Activated T-helper 2 cell treated with anti-CD3 and anti-CD28 coated beads, Interferon-gamma antibody, Interleukin-2, Interleukin-4, amounts not matched to agents 10 μg/mL and 5 μg/mL and 100 μg/mL, durations not matched to agents 14 hours and 24 hours and 36 hours (primary cell): Measurements from ENCODE around the gene PBX3. TPM values are rescaled to one million over a fixed set of nuclear protein-coding genes. Genes with fewer than 3 reads are reported as not detected.

Experiments used
- DNase-seq: peaks from one replicate; pipeline ENCODE4 v3.0.0; 2021; ENCODE audit warnings: low spot score
- H3K27ac Mint-ChIP-seq: one replicate; pipeline ENCODE4 v1.8.0; 2021; ENCODE audit warnings: mixed read lengths
- H3K27me3 Mint-ChIP-seq: one replicate; pipeline ENCODE4 v1.8.0; 2021; ENCODE audit warnings: low read depth, mixed read lengths
- H3K36me3 Mint-ChIP-seq: one replicate; pipeline ENCODE4 v1.8.0; 2021; ENCODE audit warnings: low read depth, mixed read lengths
- H3K4me1 Mint-ChIP-seq: one replicate; pipeline ENCODE4 v1.8.0; 2021; ENCODE audit warnings: low read depth, mixed read lengths
- H3K4me3 Mint-ChIP-seq: one replicate; pipeline ENCODE4 v1.8.0; 2021; ENCODE audit warnings: low read depth, mild to moderate bottlenecking, moderate library complexity, mixed read lengths
- H3K9me3 Mint-ChIP-seq: one replicate; pipeline ENCODE4 v1.8.0; 2021; ENCODE audit warnings: mixed read lengths
- intact Hi-C: fragments of 100-400 bp; cut with micrococcal nuclease; formaldehyde crosslinking; loops from one replicate; pipeline ENCODE4 v1.15.1; 2023
- total RNA-seq: library from RNA; stranded (reverse); gene quantifications from 2 replicates; pipeline ENCODE4 v1.2.3, GENCODE V29; 2022

The PBX3 gene
- total RNA-seq, 1 donor from 2014 or later: 20.6 TPM

DNA sequence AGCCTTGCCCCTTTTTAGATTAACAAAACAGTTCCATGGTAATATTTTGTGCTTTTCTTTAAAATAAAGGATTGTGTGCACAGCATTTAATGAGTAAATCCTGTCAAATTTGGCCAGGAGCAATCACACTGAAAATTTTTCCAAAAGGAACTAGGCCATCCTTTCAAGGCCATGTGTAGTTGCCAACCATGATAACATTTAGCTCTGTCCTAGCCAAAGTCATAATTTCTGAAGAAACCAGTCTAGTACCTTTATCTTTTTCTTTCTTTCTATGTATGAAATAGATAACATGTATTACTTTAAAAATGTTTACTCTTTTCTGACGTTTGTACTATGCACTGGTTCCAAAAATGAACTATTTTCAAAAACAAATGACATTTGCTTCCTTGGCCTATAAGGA is 143.7 kb downstream of the PBX3 start:
- H3K4me1 Mint-ChIP-seq: peaks cover 6% of the 10 kb centered on the region
- H3K27me3 Mint-ChIP-seq: peaks cover 47% of the 10 kb centered on the region
- no peaks in the 10 kb centered on the region for H3K36me3 Mint-ChIP-seq
- no peak for DNase-seq
- H3K27ac Mint-ChIP-seq: no peak overlapping the region
- H3K4me3 Mint-ChIP-seq: no peak overlapping the region
- intact Hi-C loops: no loop called here
- no peaks in the 10 kb centered on the region for H3K9me3 Mint-ChIP-seq

GRCh38 chr9:125893277-125893676 is 146.1 kb downstream of the PBX3 start:
- peaks cover 4% of the 10 kb centered on the region for H3K4me1 Mint-ChIP-seq
- no peak overlapping the region for H3K4me3 Mint-ChIP-seq
- H3K9me3 Mint-ChIP-seq: no peaks in the 10 kb centered on the region
- no peak for DNase-seq
- peaks cover 36% of the 10 kb centered on the region for H3K27me3 Mint-ChIP-seq
- intact Hi-C loops: no loop called here
- H3K27ac Mint-ChIP-seq: no peak overlapping the region
- no peaks in the 10 kb centered on the region for H3K36me3 Mint-ChIP-seq

DNA sequence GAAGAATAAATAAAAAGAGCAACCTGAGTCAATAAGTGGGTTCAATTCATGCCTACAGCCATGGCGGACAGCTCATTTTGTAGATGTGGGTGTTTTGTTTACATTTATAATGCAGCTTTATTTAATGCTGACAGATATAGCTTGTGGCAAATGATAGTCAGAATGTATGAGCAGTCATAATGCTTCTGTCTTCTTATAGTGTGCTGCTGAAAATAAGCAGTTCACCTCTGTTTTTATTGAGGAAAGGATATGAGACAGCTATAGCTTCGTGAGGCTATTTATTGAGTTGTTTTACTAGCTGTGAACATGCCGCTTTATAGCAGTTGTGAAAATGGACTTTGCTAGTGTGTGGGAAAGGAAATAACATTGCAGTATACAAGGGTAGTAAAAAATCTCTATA is 147.4 kb downstream of the PBX3 start:
- H3K9me3 Mint-ChIP-seq: no peaks in the 10 kb centered on the region
- no peaks in the 10 kb centered on the region for H3K4me1 Mint-ChIP-seq
- H3K27ac Mint-ChIP-seq: no peak overlapping the region
- no peaks in the 10 kb centered on the region for H3K36me3 Mint-ChIP-seq
- DNase-seq: no peak
- intact Hi-C loops: no loop called here
- H3K4me3 Mint-ChIP-seq: no peak overlapping the region
- H3K27me3 Mint-ChIP-seq: peaks cover 25% of the 10 kb centered on the region

- no peak overlapping the region for H3K4me3 Mint-ChIP-seq
- H3K9me3 Mint-ChIP-seq: no peaks in the 10 kb centered on the region
- no peaks in the 10 kb centered on the region for H3K4me1 Mint-ChIP-seq
- no peaks in the 10 kb centered on the region for H3K36me3 Mint-ChIP-seq
- intact Hi-C loops: no loop called here
- peaks cover 12% of the 10 kb centered on the region for H3K27me3 Mint-ChIP-seq
- H3K27ac Mint-ChIP-seq: no peak overlapping the region
- DNase-seq: no peak
Observed at GRCh38 chr9:125896404-125896803, 149.2 kb downstream of the PBX3 start.

DNA sequence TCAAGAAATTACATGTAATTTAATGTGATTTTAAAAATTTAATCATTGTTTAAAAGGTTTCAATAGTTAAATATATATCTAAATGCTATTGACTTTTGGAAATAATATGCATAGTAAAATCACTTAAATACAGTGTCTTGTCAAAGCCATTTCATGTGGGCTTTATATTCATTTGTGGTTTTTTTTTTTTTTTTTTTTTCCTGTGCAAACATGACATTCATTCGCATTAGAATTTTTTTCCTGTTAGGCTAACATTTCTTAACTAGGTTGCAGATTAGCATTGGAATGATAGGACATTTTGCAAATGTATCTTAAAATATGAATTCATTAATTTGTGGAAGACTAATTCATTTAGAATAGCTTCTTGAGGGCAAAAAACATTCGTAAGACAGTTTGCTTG is 149.8 kb downstream of the PBX3 start:
- DNase-seq: no peak
- H3K27me3 Mint-ChIP-seq: peaks cover 12% of the 10 kb centered on the region
- no peaks in the 10 kb centered on the region for H3K36me3 Mint-ChIP-seq
- no peaks in the 10 kb centered on the region for H3K4me1 Mint-ChIP-seq
- H3K4me3 Mint-ChIP-seq: no peak overlapping the region
- H3K9me3 Mint-ChIP-seq: no peaks in the 10 kb centered on the region
- no peak overlapping the region for H3K27ac Mint-ChIP-seq
- intact Hi-C loops: no loop called here

DNA sequence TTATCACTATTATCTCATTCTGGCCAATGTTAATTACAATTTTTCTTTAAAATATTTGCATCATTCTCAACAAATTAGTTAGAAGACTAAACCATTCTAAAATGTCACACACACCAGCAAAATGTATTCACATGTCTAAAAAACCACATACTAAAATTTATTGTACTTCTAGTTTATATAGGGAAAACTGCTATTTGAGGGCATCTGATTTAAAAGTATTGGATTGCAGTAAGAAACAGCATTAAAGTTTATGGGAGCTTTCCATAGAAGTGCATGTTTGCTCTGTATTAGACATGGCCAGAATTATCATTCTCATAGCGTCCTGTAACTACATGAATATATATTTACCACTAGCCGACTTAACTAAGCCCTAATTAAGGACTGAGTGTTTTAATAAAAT is 150.3 kb downstream of the PBX3 start:
- Mint-ChIP-seq H3K9me3 (no peaks in the 10 kb centered on the region), H3K36me3 (no peaks in the 10 kb centered on the region), H3K27ac (no peak overlapping the region), H3K27me3 (peaks cover 12% of the 10 kb centered on the region), H3K4me3 (no peak overlapping the region), H3K4me1 (no peaks in the 10 kb centered on the region)
- no peak for DNase-seq
- intact Hi-C loops: no loop called here

- peaks cover 18% of the 10 kb centered on the region for H3K27me3 Mint-ChIP-seq
- no peak overlapping the region for H3K4me3 Mint-ChIP-seq
- no peaks in the 10 kb centered on the region for H3K9me3 Mint-ChIP-seq
- intact Hi-C loops: no loop called here
- no peaks in the 10 kb centered on the region for H3K36me3 Mint-ChIP-seq
- no peak overlapping the region for H3K27ac Mint-ChIP-seq
- no peaks in the 10 kb centered on the region for H3K4me1 Mint-ChIP-seq
- no peak for DNase-seq
Observed at GRCh38 chr9:125902214-125902613, 155.0 kb downstream of the PBX3 start.

- no peak overlapping the region for H3K4me3 Mint-ChIP-seq
Observed at GRCh38 chr9:125902831-125903512, 155.8 kb downstream of the PBX3 start.

GRCh38 chr9:125904155-125904851 is 157.1 kb downstream of the PBX3 start:
- intact Hi-C loops: no loop called here

More at GRCh38 chr9:125902831-125903512, 155.8 kb downstream of the PBX3 start:
- Mint-ChIP-seq H3K4me1 (no peaks in the 10 kb centered on the region), H3K36me3 (no peaks in the 10 kb centered on the region), H3K9me3 (no peaks in the 10 kb centered on the region), H3K27me3 (peaks cover 18% of the 10 kb centered on the region), H3K27ac (no peak overlapping the region)
- no peak for DNase-seq
- intact Hi-C loops: no loop called here

GRCh38 chr9:125906144-125906543 is 159.0 kb downstream of the PBX3 start:
- H3K36me3 Mint-ChIP-seq: no peaks in the 10 kb centered on the region
- intact Hi-C loops: no loop called here
- H3K4me3 Mint-ChIP-seq: no peak overlapping the region
- no peak overlapping the region for H3K27ac Mint-ChIP-seq
- no peak for DNase-seq
- H3K4me1 Mint-ChIP-seq: no peaks in the 10 kb centered on the region
- no peaks in the 10 kb centered on the region for H3K9me3 Mint-ChIP-seq
- H3K27me3 Mint-ChIP-seq: peaks cover 18% of the 10 kb centered on the region

More at GRCh38 chr9:125904155-125904851, 157.1 kb downstream of the PBX3 start:
- Mint-ChIP-seq H3K9me3 (no peaks in the 10 kb centered on the region), H3K36me3 (no peaks in the 10 kb centered on the region), H3K4me3 (no peak overlapping the region), H3K4me1 (no peaks in the 10 kb centered on the region), H3K27ac (no peak overlapping the region), H3K27me3 (peaks cover 18% of the 10 kb centered on the region)
- no peak for DNase-seq

DNA sequence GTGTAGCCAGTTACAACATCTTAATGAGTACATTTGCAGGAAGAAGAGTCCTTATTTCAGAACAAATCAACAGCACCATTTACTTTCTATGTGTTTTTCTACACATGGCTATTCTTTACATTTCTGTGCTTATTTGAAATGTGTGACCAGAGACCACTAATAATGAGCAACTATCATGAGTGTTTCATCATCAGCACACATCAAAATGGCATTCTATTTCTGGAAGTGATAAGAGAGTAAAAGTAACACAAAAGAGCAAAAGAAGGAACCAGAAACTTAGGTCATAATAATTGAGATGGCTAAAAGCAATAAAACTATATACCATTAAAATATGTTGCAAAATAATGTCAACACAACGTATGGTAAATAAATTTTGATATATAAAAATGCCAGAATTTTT is 159.7 kb downstream of the PBX3 start:
- Mint-ChIP-seq H3K4me3 (no peak overlapping the region), H3K9me3 (no peaks in the 10 kb centered on the region), H3K36me3 (no peaks in the 10 kb centered on the region), H3K27me3 (peaks cover 18% of the 10 kb centered on the region), H3K4me1 (no peaks in the 10 kb centered on the region), H3K27ac (no peak overlapping the region)
- no peak for DNase-seq
- intact Hi-C loops: no loop called here

DNA sequence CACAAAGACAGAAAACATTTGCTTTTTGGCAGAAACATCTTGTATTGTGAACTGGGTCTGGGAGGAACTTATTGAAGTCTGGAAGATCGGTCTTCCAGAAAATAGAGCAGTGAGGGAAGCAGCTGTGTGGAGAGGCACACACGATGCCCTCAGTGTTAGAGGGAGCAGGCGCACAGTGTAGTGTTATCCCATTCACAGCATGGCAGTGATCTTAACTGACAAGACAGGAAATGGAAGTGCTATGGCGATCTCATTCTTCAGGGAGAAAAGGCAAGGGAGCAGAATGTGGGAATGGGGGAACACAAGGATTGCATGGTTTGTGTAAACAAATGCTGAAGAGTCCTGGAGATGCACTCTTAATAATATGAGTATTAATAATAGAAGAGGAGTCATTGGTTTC is 161.0 kb downstream of the PBX3 start:
- Mint-ChIP-seq H3K4me1 (no peaks in the 10 kb centered on the region), H3K27me3 (peaks cover 15% of the 10 kb centered on the region), H3K27ac (no peak overlapping the region), H3K36me3 (no peaks in the 10 kb centered on the region), H3K9me3 (no peaks in the 10 kb centered on the region), H3K4me3 (no peak overlapping the region)
- no peak for DNase-seq
- intact Hi-C loops: no loop called here

DNA sequence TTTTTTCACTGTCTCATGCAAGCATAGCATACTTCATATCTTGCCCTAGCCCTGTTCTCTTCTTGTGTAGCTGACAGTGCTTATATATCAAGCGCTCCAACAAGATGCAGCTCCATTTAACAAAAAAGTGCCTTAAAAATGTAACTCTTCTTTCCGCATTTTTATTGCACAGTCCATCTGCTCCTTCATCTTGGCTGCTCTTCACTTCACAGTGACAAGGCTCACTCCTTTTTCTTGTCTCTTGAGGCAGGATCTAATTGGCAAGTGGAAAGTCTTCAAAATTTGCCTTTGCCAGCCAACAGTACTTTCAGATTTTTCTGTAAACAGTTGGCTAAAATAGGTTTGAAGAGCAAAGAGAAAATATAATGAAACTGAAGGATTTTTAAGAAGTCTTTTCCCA is 161.8 kb downstream of the PBX3 start:
- no peak for DNase-seq
- H3K36me3 Mint-ChIP-seq: no peaks in the 10 kb centered on the region
- intact Hi-C loops: no loop called here
- no peaks in the 10 kb centered on the region for H3K9me3 Mint-ChIP-seq
- no peak overlapping the region for H3K4me3 Mint-ChIP-seq
- no peak overlapping the region for H3K27ac Mint-ChIP-seq
- peaks cover 14% of the 10 kb centered on the region for H3K27me3 Mint-ChIP-seq
- no peaks in the 10 kb centered on the region for H3K4me1 Mint-ChIP-seq
